A549 (cell line): ENCODE data around the gene ZNF385B.

ENCODE experiments used
- CTCF ChIP-seq: fragments of >200 bp; sonication (Bioruptor Twin); formaldehyde crosslinking; IDR thresholded peaks from 3 replicates; pipeline ENCODE4 v1.5.1; 2016
- EP300 ChIP-seq, 2 experiments: fragments of >200 bp; sonication (Bioruptor Twin); formaldehyde crosslinking; IDR thresholded peaks; 2 replicates in 1 of 2; 3 replicates in 1 of 2; pipeline ENCODE4 v1.6.1; 2016 to 2017
- MAFK ChIP-seq: fragments of 450-650 bp; IDR thresholded peaks from 2 replicates; pipeline ENCODE4 v1.6.1; 2014; ENCODE audit not compliant: partially characterized antibody
- MYC ChIP-seq: IDR thresholded peaks from 2 replicates; pipeline ENCODE4 v1.6.1; 2012; ENCODE audit warnings: mild to moderate bottlenecking, inconsistent platforms, low read length, improper control_type of control experiment, borderline replicate concordance
- PHF8 ChIP-seq: fragments of 200-600 bp; sonication (generic); IDR thresholded peaks from 2 replicates; pipeline ENCODE4 v1.6.1; 2016; ENCODE audit warnings: low read depth, mild to moderate bottlenecking, antibody characterized with exemption, moderate library complexity, borderline replicate concordance
- RFX5 ChIP-seq: fragments of 450-650 bp; IDR thresholded peaks from 2 replicates; pipeline ENCODE4 v1.7.1; 2014; ENCODE audit warnings: antibody characterized with exemption, mild to moderate bottlenecking, moderate library complexity
- TFCP2L1 ChIP-seq: fragments of 250-450 bp; sonication (Bioruptor Pico); IDR thresholded peaks from 2 replicates; pipeline ENCODE4 v1.5.0; 2021; ENCODE audit warnings: mild to moderate bottlenecking

DNA sequence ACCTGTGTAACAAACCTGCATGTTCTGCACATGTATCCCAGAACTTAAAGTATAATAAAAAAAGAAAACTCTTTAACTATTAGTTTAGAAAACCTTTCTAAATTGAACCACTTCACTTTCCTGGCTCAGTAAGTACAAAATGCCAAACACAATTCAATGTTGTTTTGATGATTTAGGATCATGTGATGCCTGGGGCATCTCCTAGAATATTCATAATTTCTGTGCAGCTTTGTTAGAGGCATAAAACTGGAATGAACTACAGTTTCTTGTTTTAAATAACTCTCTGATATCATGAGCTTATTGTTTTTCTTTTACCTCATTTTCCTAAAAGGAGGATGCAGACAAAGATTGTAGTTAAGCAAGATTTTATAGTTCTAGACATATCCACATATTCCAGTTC is 457.8 kb downstream of the ZNF385B start:
- TF ChIP-seq TFCP2L1: no peak
- TF ChIP-seq CTCF: no peak
- TF ChIP-seq EP300 (IDR thresholded peaks at IDR 0.05): no peak
- no peak for TF ChIP-seq RFX5
- no peak for TF ChIP-seq MAFK
- TF ChIP-seq PHF8: no peak
- TF ChIP-seq MYC: no peak
